CD1c-positive myeloid dendritic cell (primary cell): ENCODE data around the gene NELFE.

Source experiments
- DNase-seq: peaks from one replicate; pipeline ENCODE4 v3.0.0-alpha.2; 2016; ENCODE audit errors: extremely low spot score

The NELFE gene

GRCh38 chr6:31972709-31973350 is 14.1 kb upstream of the NELFE start:
- DNase-seq, result peak; percentile 11

DNA sequence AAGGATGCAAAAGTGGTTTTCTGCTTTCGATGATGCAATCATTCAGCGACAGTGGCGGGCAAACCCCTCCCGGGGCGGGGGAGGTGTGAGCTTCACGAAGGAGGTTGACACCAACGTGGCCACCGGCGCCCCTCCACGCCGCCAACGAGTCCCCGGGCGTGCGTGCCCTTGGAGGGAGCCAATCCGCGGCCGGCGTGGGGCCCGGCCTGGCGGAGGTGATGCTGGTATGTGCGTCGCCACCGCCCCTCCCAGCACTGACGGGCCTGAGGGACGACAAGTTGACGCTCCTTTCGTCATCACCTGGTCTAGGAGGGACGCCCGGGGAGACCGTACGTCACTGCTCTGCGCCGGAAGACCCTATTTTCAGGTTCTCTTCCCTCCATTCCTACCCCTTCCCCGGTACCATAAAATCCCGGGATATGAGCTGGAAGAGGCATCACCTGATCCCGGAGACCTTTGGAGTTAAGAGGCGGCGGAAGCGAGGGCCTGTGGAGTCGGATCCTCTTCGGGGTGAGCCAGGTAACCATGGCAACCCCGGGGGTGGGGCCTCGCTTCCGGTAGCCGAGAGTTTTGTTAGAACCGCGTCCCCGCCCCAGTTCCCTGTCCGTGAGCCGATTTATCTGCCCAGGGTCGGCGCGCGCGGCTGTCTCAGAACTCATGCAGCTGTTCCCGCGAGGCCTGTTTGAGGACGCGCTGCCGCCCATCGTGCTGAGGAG is 13.4 kb upstream of the NELFE start, which contains the start of gene DXO:
Gene DXO, minus strand, starts transcription at position 146 of the 716 bp plus-strand sequence. CDS start 463 bp downstream, outside the sequence.
- DNase-seq, result peak; percentile 98

DNA sequence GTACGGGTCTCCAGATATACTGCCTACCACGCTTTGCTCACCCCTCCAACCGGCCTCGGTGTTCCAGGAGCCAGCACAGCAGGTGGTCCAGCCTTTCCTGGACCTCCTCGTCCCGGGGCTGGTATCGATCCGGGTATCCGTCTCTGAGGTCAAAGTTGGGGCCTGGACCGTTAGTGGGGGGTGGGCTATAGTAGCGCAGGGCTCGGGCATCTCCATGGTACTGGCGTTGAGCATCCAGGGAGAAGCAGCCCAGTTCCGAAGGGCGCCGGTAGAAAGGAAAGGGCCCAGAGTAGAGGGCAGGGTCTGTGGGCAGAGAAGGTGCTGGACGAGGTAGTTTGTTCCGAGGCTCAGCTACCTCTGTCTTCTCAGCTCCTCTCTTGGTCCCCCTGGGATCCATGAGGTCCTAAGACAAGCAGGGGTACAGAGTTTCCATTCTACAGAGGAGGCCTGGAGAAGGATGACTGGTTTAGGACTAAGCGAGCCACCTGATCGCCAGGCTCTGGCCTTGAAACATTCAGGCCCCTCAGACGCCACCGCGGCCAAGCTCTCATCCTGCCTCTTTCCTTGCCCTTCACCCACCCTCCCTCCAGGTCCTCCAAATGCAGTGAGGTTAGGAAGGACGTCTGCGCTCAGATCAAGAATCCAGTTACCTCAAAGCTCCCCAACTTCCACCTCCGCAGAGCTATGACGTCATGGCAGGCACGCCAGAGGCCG is 12.7 kb upstream of the NELFE start:
- DNase-seq, result no peak

GRCh38 chr6:31970604-31971271 is 12.0 kb upstream of the NELFE start:
- no peak for DNase-seq

- DNase-seq, result no peak
Measured at GRCh38 chr6:31969712-31970603, 11.2 kb upstream of the NELFE start.

DNA sequence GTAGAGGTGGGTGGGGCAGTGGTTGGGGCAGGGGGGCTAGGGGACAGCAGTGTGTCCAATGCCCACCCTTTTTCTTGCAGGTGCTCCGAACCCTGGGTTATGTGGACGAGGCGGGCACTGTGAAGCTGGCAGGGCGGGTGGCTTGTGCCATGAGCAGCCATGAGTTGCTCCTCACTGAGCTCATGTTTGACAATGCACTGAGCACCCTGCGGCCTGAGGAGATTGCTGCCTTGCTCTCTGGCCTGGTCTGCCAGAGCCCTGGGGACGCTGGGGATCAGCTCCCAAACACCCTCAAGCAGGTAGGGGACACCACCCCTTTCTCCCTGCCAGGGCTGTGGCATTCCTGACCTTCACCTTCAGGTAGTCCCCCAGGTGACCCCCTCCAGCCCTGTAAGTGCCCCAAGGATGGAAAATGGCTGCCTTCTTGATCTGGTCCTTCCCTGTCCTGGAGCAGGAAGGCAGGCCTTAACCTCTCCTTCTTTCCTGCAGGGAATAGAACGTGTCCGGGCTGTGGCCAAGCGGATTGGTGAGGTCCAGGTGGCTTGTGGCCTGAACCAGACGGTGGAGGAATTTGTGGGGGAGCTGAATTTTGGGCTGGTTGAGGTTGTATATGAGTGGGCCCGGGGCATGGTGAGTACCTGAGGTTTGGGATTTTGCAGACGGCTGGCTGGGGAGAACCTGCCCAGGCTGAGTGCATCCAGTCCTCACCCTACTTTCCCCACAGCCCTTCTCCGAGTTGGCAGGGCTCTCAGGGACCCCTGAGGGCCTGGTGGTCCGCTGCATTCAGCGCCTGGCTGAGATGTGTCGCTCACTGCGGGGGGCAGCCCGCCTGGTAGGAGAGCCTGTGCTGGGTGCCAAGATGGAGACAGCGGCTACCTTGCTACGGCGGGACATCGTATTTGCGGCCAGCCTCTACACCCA is 10.3 kb upstream of the NELFE start:
- DNase-seq, result no peak

- DNase-seq, result no peak
Measured at GRCh38 chr6:31968326-31968725, 9.6 kb upstream of the NELFE start.

DNA sequence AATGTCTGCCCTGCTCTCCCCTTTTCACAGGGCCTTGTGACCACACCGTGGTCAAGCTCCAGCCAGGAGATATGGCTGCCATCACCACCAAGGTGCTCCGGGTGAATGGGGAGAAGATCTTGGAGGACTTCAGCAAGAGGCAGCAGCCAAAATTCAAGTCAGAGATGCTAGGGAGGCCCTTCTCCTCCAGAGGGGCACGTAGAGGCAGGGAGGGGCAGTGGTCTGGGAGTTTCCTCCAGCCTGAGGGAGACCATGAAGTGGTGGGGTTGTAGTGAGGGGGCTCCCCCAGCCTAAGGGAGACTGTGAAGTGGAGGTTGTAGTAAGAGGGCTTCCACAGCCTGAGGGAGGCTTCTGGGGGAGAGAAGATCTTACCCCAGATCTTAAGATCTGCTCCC is 9.2 kb upstream of the NELFE start:
- DNase-seq, result no peak

DNA sequence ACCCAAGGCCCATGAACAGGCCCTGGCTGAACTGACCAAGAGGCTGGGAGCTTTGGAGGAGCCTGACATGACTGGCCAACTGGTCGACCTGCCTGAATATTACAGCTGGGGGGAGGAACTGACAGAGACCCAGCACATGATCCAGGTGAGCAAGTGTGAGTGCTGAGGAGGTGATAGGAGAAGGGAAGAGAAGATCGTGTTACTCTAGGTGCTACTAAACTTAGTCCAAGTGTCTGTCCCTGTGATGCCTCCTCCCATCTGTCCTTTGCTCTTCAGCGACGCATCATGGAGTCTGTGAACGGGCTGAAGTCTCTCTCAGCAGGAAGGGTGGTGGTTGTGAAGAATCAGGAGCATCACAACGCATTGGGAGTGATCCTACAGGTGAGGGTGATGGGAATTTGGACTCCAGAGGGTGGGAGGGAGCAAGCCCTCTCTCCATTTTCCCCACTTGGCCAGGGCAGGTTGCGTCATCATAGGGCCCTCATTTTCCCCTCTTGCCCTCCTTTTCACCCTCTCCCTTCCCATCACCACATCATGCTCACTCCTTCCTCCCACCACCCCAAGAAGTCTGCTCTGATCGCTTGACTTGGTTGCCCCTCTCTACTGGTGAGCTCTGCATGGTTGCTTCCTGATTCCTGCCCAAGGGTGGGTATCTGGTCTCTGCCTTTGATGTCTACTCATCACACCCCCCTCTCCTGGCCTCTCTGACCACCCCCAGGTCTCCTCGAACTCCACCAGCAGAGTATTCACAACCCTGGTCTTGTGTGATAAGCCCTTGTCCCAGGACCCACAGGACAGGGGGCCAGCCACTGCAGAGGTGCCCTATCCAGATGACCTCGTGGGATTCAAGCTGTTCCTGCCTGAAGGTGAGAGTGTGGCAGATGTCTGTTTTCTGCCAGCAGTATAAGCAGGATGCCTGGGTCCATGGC is 8.5 kb upstream of the NELFE start:
- no peak for DNase-seq

- DNase-seq, result no peak
Measured at GRCh38 chr6:31966506-31966905, 7.7 kb upstream of the NELFE start.

DNA sequence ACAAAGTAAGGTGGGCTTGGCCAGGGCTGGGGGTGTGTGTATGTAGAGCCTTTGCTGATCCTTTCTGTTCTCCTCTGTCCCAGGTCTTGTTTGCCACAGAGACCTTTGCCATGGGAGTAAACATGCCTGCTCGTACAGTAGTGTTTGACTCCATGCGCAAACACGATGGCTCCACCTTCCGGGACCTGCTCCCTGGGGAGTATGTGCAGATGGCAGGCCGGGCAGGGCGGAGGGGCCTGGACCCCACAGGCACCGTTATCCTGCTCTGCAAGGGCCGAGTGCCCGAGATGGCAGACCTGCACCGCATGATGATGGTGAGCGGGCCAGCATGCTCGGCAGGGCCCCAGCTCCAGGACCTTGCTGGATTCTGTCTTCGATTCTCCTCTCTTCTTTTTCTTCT is 6.9 kb upstream of the NELFE start:
- no peak for DNase-seq

GRCh38 chr6:31963921-31964320 is 5.2 kb upstream of the NELFE start:
- DNase-seq, result no peak

GRCh38 chr6:31961616-31962015 is 2.8 kb upstream of the NELFE start:
- DNase-seq, result no peak

- DNase-seq, result no peak
Measured at GRCh38 chr6:31958412-31958740, 395 bp downstream of the NELFE start.

DNA sequence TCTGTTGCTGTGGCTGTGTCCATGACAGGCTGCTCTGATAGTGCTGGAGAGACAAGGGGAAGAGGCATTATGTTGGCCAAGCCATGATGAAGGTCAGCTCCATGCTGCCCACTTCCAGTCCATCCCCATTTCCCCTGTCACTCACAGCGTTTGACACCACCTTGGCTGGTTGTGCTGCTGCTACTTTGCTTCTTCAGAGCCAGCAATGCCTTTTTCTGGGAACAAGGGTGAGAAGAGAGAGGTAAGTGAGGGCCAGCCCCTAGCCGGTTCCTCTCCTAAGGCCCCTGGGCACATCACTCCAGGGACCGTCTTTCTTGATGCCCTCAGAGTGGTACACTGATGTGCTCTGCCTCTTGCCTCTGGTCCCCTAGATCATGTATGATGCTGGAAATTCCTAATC is 2.0 kb downstream of the NELFE start:
- no peak for DNase-seq

- DNase-seq, result no peak
Measured at GRCh38 chr6:31954511-31954910, 4.3 kb downstream of the NELFE start.

GRCh38 chr6:31952890-31953289 is 5.9 kb downstream of the NELFE start:
- DNase-seq, result no peak

DNA sequence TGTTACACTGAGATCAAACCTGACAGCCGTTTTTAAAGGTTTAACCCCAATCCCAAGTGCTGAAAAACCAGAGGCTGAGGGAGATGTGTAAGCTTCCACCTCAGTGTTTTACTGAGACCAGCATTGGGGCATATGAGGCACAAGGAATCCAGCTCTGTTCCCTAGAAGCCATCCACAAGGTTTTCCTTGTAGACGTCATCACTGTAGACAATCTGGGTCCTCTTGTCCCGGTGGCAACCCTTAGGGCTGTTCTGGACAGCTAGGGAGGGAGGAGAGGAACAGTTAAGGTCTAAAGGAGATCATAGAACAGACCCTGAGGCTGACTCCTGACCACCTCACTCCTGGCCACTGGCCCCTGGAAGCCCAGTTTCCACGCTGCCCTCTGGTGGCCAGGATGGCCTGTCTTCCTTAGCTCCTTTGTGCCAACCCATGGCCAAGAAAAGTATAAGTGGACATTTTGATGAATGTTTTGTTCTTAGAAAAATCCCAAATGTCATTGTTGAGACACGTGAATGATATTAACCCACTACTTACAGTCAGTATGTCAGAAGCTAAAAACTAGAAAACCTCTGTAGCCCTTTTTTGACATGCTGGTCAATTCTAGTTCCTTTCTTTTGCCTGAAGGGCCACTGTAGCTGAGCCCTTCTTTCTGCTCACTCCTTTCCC is 6.5 kb downstream of the NELFE start:
- peak; percentile 75 for DNase-seq
